Gastroesophageal sphincter (tissue), 2 donors: ENCODE data around the gene GDF3.

Source experiments
- POLR2A ChIP-seq, 2 donors: fragments of 450-650 bp; IDR thresholded peaks; one replicate each; pipeline ENCODE4 v1.6.1; 2017; ENCODE audit warnings: antibody characterized with exemption in 2 of 2, mild to moderate bottlenecking in 2 of 2, moderate library complexity in 1 of 2
- POLR2AphosphoS5 ChIP-seq: sonication (generic); formaldehyde crosslinking; IDR thresholded peaks from one replicate; pipeline ENCODE4 v1.6.1; 2017; ENCODE audit warnings: antibody characterized with exemption

GRCh38 chr12:7694556-7695236 is 879 bp downstream of the GDF3 start:
- TF ChIP-seq POLR2AphosphoS5 (no peak), POLR2A (IDR thresholded peaks at IDR 0.05) (no peak)
